A549 treated with ZK216348 at 1 μM for 4 hours (cell line): Measurements from ENCODE around the gene RNF19B. TPM values are rescaled to one million over a fixed set of nuclear protein-coding genes. Genes with fewer than 3 reads are reported as not detected.

ENCODE experiments used
- total RNA-seq: library from RNA; stranded (reverse); fragments of 200-300 nt; extraction: Qiagen RNA extraction; gene quantifications from 5 replicates; pipeline ENCODE4 v1.2.3, GENCODE V29; 2022; ENCODE audit warnings: low read depth

Gene RNF19B, protein sequence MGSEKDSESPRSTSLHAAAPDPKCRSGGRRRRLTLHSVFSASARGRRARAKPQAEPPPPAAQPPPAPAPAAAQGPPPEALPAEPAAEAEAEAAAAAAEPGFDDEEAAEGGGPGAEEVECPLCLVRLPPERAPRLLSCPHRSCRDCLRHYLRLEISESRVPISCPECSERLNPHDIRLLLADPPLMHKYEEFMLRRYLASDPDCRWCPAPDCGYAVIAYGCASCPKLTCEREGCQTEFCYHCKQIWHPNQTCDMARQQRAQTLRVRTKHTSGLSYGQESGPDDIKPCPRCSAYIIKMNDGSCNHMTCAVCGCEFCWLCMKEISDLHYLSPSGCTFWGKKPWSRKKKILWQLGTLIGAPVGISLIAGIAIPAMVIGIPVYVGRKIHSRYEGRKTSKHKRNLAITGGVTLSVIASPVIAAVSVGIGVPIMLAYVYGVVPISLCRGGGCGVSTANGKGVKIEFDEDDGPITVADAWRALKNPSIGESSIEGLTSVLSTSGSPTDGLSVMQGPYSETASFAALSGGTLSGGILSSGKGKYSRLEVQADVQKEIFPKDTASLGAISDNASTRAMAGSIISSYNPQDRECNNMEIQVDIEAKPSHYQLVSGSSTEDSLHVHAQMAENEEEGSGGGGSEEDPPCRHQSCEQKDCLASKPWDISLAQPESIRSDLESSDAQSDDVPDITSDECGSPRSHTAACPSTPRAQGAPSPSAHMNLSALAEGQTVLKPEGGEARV
- 17.1 to 23.6 TPM (median 20.6 TPM) in 5 replicates for total RNA-seq

DNA sequence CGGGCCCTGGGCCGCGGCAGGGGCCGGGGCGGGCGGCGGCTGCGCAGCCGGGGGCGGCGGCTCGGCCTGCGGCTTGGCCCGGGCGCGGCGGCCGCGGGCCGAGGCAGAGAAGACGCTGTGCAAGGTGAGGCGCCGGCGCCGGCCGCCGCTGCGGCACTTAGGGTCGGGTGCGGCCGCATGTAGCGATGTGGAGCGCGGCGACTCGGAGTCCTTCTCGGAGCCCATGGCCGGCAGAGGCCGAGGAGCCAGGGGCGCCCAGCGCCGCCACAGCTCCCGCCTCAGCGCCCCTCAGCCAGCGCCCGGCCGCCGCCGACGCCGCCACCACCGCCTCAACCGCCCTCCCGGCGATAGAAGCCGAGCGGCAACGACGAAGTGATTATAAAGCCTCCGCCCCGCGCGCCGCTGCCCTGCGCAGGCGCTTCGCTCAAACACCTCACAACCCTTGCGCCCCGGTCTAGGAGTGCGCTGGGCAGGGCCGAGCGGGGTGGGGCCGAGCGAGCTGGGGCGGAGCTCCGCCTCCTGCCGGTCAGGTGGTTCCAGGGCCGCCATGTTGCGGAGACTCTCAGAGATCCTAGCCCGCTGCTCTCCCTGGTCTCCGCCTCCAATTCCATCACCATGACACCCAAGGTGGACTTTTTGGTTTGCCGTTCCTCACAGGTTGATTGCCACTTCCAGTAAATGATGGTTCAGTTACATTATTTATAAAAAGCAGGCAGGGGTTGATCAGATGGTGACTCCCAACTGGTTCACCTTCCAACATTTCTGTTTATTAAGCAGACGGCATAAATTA, at the start of gene RNF19B:
Gene RNF19B, minus strand, starts transcription at position 349 of the 790 bp plus-strand sequence. Its CDS starts 124 bp downstream, at position 225.

DNA sequence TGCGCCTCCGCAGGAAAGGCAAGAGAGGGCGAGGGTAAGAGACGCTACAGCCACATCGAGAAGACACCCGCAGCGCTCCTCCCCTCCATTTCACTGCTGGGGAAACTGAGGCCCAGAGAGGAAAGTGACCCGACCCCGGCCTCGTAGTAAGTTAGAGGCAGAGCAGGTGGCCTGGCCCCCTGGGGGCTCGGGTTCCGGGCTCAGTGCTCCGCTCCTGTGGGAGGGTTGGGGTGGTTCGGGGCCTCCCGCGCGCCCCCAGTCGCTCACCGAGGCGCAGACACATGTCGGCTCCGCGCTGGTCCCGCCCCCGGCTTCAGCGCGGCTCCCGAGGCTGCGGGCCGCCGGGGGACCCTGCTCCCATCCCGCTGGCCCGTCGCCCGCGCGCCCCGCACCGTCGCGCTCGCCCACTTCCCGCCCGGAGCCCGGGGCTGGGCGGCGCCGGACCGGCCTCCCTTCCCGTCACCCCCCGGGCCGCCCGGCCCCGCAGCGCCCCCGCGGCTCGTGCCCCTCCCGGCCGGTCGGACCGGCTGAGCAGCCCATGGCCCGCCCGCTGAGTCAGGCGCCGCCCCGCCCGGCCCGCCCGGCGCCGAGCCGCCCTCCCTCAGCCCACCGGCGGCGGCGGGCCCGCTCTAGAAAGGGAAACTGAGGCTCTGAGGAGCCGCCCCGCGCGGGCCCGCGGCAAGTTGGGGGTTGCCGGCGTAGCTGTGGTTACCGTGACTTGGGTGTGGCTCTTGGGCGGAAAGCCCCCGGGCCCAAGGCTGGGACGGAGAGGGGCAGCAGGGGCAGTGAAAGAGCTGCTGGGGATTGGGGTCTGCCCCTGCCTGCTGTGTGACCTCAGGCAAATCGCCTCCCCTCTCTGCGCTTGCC, 63.4 kb downstream of the RNF19B start, which contains the start of gene TMEM54:
Gene TMEM54, minus strand, starts transcription at position 434 of the 867 bp plus-strand sequence. Its CDS starts 151 bp downstream, at position 283.

Other genes starting within 250 kb of the RNF19B start
- 59.4 to 95.9 TPM (median 72.9 TPM) in 5 replicates for gene YARS1, start 147.5 kb downstream of the RNF19B start, total RNA-seq
- 11.0 to 18.6 TPM (median 15.3 TPM) in 5 replicates for gene S100PBP, start 147.2 kb downstream of the RNF19B start, total RNA-seq
- gene FNDC5, start 93.9 kb downstream of the RNF19B start, total RNA-seq = 0.23 to 1.1 TPM (median 0.39 TPM) in 5 replicates
- gene HPCA, start 78.3 kb downstream of the RNF19B start, total RNA-seq = 0.25 to 0.42 TPM (median 0.33 TPM) in 5 replicates
- gene TMEM54, start 63.4 kb downstream of the RNF19B start, total RNA-seq = 18.7 to 46.8 TPM (median 46.0 TPM) in 5 replicates
- gene AK2, start 72.1 kb upstream of the RNF19B start, total RNA-seq = 138 to 155 TPM (median 152 TPM) in 5 replicates
- gene AZIN2, start 116.3 kb upstream of the RNF19B start, total RNA-seq = 0.35 to 1.8 TPM (median 0.82 TPM) in 5 replicates
- gene TRIM62, start 217.2 kb upstream of the RNF19B start, total RNA-seq = 1.8 to 2.6 TPM (median 2.3 TPM) in 5 replicates